ENCODE results near the gene TRPM7. TPM values are rescaled to one million over a fixed set of nuclear protein-coding genes. Genes with fewer than 3 reads are reported as not detected.

TRPM7 gene
- total RNA-seq, 3 donors from 2014 or later = 42.5 to 46.4 (median 42.6) TPM

DNA sequence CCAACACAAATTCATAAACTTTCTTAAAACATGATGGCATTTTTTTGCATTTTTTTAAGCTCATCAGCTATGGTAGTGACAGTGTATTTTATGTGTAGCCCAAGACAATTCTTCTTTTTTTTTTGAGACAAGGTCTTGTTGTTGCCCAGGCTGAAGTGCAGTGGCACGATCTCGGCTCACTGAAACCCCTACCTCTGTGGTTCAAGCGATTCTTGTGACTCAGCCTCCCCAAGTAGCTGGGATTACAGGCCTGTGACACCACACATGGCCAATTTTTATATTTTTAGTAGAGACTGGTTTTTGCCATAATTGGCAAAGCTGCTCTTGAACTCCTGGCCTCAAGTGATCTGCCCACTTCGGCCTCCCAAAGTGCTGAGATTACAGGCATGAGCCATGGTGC is 122.8 kb downstream of the TRPM7 start:
- ATAC-seq = no peak
- Mint-ChIP-seq H3K27me3 (ENCODE audit: low read depth) (no peaks in the 10 kb centered on the region), H3K4me3 (no peak overlapping the region), H3K9me3 (no peaks in the 10 kb centered on the region), H3K36me3 (ENCODE audit: insufficient read depth) (peaks cover 21% of the 10 kb centered on the region), H3K4me1 (ENCODE audit: low read depth) (peaks cover 3% of the 10 kb centered on the region)
- DNase-seq = no peak

DNA sequence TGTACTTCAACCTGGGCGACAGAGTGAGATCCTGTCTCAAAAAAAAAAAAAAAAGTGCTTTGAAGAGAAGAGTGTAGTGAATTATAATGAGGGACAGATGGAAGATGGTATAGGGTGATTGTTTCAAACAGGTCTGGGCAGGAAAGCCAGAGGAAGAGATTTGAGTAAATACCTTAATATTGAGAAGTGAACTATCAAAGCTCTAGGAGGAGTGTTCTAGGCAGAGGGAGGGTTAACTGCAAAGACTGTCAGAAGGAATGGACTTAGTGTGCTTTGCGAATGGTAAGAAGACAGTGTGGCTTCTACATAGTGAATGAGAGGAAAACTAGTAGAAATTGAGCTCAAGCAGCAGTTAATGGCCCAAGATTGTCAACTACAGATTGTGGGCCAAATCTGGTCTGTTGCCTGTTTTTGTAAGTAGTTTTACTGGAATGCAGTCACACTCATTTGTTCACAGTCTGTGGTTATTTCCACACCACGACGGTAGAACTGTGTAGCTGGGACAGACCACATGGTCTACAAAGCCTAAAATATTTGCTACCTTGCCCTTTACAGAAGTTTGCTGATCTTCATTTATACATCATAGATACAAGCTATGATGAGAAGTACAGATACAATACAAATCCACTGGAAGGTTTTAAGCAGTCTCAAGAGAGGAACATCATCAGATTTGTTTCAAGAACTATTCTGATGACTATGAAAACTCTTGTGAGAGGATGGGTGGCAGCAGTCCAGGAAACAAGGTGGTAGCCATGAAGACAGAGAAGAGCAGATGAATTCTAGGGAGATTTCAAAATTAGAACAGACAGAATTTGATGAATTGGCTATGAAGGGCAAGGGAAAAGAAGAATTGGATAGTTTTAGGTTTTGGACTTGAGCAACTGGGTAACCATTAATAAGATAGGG is 123.6 kb downstream of the TRPM7 start:
- no peak for DNase-seq
- H3K4me1 Mint-ChIP-seq (ENCODE audit: low read depth) = peaks cover 3% of the 10 kb centered on the region
- no peaks in the 10 kb centered on the region for H3K9me3 Mint-ChIP-seq
- peak in 1 of 2 donors; percentile 34 for ATAC-seq
- peaks cover 19% of the 10 kb centered on the region for H3K36me3 Mint-ChIP-seq (ENCODE audit: insufficient read depth)
- no peaks in the 10 kb centered on the region for H3K27me3 Mint-ChIP-seq (ENCODE audit: low read depth)
- no peak overlapping the region for H3K4me3 Mint-ChIP-seq

DNA sequence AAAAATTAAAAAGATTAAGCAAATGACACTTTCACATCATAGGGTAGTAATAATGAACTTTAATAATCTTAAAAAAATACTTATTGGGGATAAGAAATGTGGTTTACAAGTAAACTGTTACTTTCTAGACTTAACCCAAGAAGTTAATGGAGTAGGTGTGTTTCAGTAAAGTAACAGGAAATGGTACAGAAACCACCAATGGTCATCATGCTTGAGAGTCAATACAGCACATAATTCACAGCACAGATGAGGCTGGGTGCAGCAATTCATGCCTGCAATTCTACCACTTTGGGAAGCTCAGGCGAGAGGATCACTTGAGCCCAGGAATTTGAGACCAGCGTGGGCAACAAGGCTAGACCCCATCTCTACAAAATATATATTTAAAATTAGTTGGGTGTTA is 128.6 kb downstream of the TRPM7 start:
- Mint-ChIP-seq H3K36me3 (ENCODE audit: insufficient read depth) (peaks cover 12% of the 10 kb centered on the region), H3K27me3 (ENCODE audit: low read depth) (no peaks in the 10 kb centered on the region), H3K9me3 (no peaks in the 10 kb centered on the region), H3K4me1 (ENCODE audit: low read depth) (peaks cover 9% of the 10 kb centered on the region), H3K4me3 (no peak overlapping the region)
- DNase-seq (no peak), ATAC-seq (no peak)

DNA sequence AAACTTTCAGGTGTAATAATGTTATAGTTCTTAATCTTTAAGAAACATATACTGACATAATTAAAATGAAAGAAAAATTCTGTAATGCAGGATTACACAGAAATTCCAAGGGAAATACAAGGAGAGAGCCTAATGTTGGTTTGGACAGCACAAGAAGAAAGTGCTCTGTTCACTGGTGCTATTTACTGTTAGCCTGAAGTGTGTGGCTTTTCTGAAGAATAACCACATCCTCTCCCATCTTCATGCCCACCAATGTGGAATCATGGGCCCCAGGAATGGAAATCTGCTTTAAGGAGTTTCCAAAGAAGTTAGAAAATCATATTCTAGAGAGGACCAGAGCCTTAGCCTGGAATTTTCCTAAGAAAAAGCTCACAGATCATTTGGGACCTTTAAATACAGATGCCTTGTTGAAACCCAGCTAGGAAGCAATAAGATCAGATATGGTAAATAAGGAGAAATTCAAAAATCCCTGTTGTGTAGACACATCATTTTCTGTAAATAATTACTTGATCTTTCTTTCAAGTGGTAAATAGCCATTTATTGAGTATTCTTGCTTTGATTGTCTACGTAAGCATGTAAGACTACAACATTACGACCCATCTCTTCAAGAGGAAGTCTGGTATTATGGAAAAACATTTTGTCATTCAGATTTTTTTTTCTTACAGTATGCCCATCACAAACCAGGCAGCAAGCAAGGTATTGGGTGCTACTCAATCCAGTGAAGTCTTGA is 129.8 kb downstream of the TRPM7 start:
- Mint-ChIP-seq H3K4me3 (no peak overlapping the region), H3K36me3 (ENCODE audit: insufficient read depth) (peaks cover 8% of the 10 kb centered on the region), H3K27me3 (ENCODE audit: low read depth) (no peaks in the 10 kb centered on the region), H3K4me1 (ENCODE audit: low read depth) (peaks cover 9% of the 10 kb centered on the region), H3K9me3 (no peaks in the 10 kb centered on the region)
- ATAC-seq (no peak), DNase-seq (no peak)

DNA sequence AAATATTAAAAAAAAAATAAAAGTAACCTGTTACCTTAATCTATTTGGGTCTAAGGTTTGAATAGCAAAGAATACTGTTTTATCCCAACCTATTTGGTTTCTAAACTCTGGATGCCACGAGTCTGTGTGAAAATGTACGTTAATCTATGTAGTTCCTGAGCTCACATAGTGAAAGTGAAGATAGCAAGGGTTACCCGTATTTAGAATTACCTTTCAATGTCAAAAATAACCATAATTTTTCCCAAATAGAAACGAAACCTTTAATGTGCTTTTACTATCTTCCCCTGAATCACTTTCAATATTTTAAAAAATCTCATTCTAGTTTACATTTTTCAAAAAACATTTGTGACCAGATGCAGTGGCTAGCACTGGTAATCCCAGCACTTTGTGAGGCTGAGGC is 134.4 kb downstream of the TRPM7 start:
- DNase-seq (no peak), ATAC-seq (no peak)
- Mint-ChIP-seq H3K4me3 (no peak overlapping the region), H3K27me3 (ENCODE audit: low read depth) (no peaks in the 10 kb centered on the region), H3K36me3 (ENCODE audit: insufficient read depth) (no peaks in the 10 kb centered on the region), H3K4me1 (ENCODE audit: low read depth) (peaks cover 8% of the 10 kb centered on the region), H3K9me3 (no peaks in the 10 kb centered on the region)

DNA sequence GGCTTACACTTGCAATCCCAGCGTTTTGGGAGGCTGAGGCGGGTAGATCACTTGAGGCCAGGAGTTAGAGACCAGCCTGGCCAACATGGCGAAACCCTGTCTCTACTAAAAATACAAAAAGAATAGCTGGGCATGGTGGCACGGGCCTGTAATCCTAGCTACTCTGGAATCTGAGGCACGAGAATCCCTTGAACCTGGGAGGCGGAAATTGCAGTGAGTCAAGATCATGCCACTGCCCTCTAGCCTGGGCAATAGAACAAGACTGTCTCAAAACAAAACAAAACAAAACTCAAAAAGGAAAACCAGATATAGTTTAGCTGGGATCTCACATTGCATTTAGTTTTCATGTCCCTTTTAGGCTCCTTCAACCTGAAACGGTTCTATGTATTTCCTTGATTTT is 137.3 kb downstream of the TRPM7 start:
- no peaks in the 10 kb centered on the region for H3K4me1 Mint-ChIP-seq (ENCODE audit: low read depth)
- H3K4me3 Mint-ChIP-seq = no peak overlapping the region
- ATAC-seq (no peak), DNase-seq (no peak)
- no peaks in the 10 kb centered on the region for H3K9me3 Mint-ChIP-seq
- no peaks in the 10 kb centered on the region for H3K27me3 Mint-ChIP-seq (ENCODE audit: low read depth)
- H3K36me3 Mint-ChIP-seq (ENCODE audit: insufficient read depth) = no peaks in the 10 kb centered on the region

DNA sequence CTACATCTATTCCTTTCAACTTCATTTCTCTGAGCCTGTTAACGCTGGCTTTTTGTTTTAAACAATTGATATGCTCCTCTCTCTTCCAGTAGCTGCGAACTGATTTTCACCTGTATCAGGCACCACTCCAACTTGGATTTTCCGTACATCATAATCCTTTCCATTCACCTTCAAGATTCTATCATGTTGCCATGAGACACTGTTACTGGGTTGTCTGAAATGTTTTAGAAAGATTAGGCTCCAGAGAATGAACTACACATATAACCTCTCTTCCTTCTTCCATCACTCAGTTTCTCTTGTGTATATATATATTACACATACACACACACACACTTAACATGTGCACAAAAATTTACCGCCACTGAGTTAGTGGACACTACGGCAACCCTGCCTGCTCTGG is 140.0 kb downstream of the TRPM7 start, which contains the start of gene USP50:
Gene USP50 (minus strand): TSS at position 101 of the 400 bp plus-strand sequence. CDS start 141 bp downstream, outside the sequence.
- H3K27me3 Mint-ChIP-seq (ENCODE audit: low read depth) = peaks cover 3% of the 10 kb centered on the region
- no peak for ATAC-seq

DNA sequence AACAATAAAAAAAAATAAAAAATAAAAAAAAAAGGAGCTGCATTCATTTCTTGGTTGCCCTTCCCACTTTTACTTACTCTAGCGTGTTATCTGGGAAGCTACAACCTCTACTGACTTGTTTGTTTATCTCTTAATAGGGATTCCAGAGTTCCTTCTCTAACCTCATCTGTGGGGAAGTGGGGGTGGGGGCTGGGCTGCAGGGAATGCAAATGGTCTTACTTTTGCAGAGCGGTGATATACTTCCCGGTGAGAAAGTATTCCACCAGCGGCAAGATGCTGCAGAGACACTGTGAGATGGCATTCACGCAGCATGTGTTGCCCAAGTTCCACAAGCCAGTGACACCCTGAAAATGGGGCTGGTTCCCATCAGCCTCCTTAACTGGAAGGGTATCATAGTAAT is 142.2 kb downstream of the TRPM7 start:
- H3K36me3 Mint-ChIP-seq (ENCODE audit: insufficient read depth) = no peaks in the 10 kb centered on the region
- ATAC-seq (no peak), DNase-seq (no peak)
- peaks cover 3% of the 10 kb centered on the region for H3K27me3 Mint-ChIP-seq (ENCODE audit: low read depth)
- H3K4me3 Mint-ChIP-seq = no peak overlapping the region
- H3K9me3 Mint-ChIP-seq = no peaks in the 10 kb centered on the region
- H3K4me1 Mint-ChIP-seq (ENCODE audit: low read depth) = no peaks in the 10 kb centered on the region

More for the DNA sequence above, 140.0 kb downstream of the TRPM7 start, which contains the start of gene USP50:
- no peak for DNase-seq
- H3K9me3 Mint-ChIP-seq = no peaks in the 10 kb centered on the region
- H3K36me3 Mint-ChIP-seq (ENCODE audit: insufficient read depth) = no peaks in the 10 kb centered on the region
- no peak within 1 kb of the TSS for H3K4me3 Mint-ChIP-seq
- no peaks in the 10 kb centered on the region for H3K4me1 Mint-ChIP-seq (ENCODE audit: low read depth)

DNA sequence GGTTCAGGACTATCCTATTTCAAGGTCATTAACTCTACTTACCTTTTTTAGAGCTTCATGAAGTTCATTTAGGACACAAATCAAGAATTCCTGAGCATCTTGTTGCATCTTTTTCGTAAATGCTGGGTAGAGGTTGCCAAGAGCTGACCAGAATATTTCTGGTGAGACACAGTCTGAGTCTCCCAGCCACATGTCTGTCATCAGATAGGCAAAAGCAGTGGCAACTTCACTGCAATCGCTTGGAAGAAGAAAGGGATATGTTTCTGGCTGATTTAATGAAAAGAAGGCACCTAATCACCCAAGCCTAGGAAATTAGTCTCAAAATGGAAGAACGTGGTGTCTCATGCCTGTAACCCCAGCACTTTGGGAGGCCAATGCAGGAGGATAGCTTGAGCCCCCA is 143.0 kb downstream of the TRPM7 start:
- no peaks in the 10 kb centered on the region for H3K4me1 Mint-ChIP-seq (ENCODE audit: low read depth)

DNA sequence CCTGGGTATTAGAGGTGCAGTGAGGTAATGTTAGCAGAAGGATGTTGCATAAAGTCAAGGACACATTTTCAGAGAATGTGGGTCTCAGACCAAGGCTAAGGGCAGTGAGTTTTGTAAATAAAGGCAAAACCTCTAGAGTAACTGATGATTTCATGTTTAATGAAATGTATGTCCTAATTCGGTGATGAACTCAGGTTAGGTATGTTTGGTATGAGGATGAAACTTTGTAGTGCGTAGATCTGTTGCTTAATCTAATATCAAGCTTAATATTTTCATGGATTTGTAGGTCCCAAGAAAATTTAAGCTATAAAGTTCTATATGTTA is 143.7 kb downstream of the TRPM7 start:
- Mint-ChIP-seq H3K27me3 (ENCODE audit: low read depth) (peaks cover 3% of the 10 kb centered on the region), H3K4me3 (no peak overlapping the region), H3K36me3 (ENCODE audit: insufficient read depth) (no peaks in the 10 kb centered on the region), H3K4me1 (ENCODE audit: low read depth) (no peaks in the 10 kb centered on the region), H3K9me3 (no peaks in the 10 kb centered on the region)
- no peak for ATAC-seq
- no peak for DNase-seq

More for the DNA sequence above, 143.0 kb downstream of the TRPM7 start:
- no peaks in the 10 kb centered on the region for H3K36me3 Mint-ChIP-seq (ENCODE audit: insufficient read depth)
- ATAC-seq (no peak), DNase-seq (no peak)
- no peak overlapping the region for H3K4me3 Mint-ChIP-seq
- H3K27me3 Mint-ChIP-seq (ENCODE audit: low read depth) = peaks cover 3% of the 10 kb centered on the region
- no peaks in the 10 kb centered on the region for H3K9me3 Mint-ChIP-seq

DNA sequence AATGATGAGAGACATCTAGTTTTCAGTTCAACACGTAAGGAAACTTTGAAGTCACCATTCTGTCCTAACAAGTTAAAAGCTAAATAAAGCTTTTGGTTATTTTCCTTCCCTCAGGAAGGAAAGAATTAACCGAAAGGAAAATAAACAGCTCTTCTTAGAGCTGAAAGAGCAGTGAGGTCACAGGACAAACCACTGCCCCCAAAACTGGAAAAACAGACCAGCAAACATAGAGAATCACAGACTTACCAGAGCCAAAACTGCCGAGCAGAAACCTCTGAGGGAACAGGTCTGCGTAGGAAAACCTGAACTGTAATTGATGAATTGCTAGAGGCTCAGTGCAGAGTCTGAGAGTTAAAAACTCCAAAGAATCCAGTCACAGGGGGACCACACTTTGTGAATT is 154.8 kb downstream of the TRPM7 start:
- ATAC-seq (no peak), DNase-seq (no peak)
- Mint-ChIP-seq H3K9me3 (peaks cover 3% of the 10 kb centered on the region), H3K4me3 (no peak overlapping the region), H3K27me3 (ENCODE audit: low read depth) (no peaks in the 10 kb centered on the region), H3K4me1 (ENCODE audit: low read depth) (no peaks in the 10 kb centered on the region), H3K36me3 (ENCODE audit: insufficient read depth) (no peaks in the 10 kb centered on the region)

DNA sequence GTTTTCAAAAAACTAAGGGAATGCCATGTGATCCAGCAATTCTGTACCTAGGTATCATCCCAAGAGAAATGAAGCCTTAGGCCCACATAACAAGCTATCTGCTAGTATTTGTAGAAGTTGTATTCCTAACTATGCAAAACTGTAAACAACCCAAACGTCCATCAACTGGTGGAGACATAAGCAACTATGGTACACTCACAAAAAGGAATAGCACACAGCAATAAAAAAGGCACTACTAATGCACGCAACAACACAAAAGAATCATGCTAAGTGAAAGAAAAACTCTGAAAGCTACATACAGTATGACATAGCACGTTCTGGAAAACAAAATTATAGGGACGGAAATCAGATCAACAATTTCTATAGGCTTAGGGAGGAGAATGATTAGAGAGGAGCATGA is 155.4 kb downstream of the TRPM7 start:
- Mint-ChIP-seq H3K4me3 (no peak overlapping the region), H3K27me3 (ENCODE audit: low read depth) (no peaks in the 10 kb centered on the region), H3K9me3 (peaks cover 3% of the 10 kb centered on the region), H3K4me1 (ENCODE audit: low read depth) (no peaks in the 10 kb centered on the region), H3K36me3 (ENCODE audit: insufficient read depth) (no peaks in the 10 kb centered on the region)
- no peak for ATAC-seq
- no peak for DNase-seq

DNA sequence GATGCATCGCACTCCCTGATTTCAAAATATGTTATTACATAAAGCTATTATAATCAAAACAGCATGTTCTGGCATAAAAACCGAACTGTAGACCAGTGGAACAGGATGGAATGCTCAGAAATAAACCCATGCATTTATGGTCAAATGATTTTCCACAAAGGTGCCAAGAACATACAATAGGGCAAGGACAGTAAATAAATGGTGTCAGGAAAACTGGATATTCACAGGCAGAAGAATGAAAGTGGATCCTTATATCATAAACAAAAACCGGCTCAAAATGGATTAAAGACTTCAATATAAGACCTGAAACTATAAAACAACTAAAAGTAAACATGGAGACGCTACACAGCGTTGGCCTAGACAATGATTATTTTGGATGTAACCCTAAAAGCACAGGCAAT is 162.7 kb downstream of the TRPM7 start:
- no peaks in the 10 kb centered on the region for H3K36me3 Mint-ChIP-seq (ENCODE audit: insufficient read depth)
- DNase-seq (no peak), ATAC-seq (no peak)
- no peaks in the 10 kb centered on the region for H3K4me1 Mint-ChIP-seq (ENCODE audit: low read depth)
- no peaks in the 10 kb centered on the region for H3K27me3 Mint-ChIP-seq (ENCODE audit: low read depth)
- peaks cover 3% of the 10 kb centered on the region for H3K9me3 Mint-ChIP-seq
- no peak overlapping the region for H3K4me3 Mint-ChIP-seq

DNA sequence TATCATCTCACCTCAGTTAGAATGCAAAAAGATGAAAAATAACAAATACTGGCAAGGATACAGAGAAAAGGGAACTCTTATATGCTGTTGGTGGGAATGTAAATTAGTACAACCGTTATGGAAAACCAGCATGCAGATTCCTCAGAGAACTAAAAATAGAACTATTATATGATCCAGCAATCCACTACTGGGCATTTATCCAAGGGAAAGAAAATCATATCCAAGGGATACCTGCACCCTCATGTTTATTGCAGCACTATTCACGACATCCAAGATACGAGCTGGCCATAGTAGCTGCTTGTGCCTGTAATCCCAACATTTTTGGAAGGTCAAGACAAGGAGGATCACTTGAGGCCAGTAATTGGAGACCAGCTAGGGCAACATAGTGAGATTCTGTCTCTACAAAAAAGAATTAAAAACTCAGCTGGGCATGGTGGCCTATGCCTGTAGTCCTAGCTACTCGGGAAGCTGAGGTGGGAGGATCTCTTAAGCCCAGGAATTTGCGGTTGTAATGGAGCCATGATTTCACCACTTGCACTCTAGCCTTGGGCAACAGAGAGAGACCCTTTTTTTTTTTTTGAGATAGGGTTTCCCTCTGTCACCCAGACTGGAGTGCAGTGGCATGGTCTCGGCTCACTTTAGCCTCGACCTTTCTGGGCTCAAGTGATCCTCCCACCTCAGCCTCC is 166.7 kb downstream of the TRPM7 start:
- no peaks in the 10 kb centered on the region for H3K27me3 Mint-ChIP-seq (ENCODE audit: low read depth)
- H3K4me3 Mint-ChIP-seq = no peak overlapping the region
- no peak for ATAC-seq
- no peak for DNase-seq
- peaks cover 1% of the 10 kb centered on the region for H3K36me3 Mint-ChIP-seq (ENCODE audit: insufficient read depth)
- no peaks in the 10 kb centered on the region for H3K4me1 Mint-ChIP-seq (ENCODE audit: low read depth)
- peaks cover under 1% of the 10 kb centered on the region for H3K9me3 Mint-ChIP-seq
